IMR-90 (cell line): ENCODE results near the gene PRH1. TPM values are rescaled to one million over a fixed set of nuclear protein-coding genes. Genes with fewer than 3 reads are reported as not detected.

Experiments
- ATAC-seq: fragments of 200-7000 bp; cut with Tn5 transposase; 2 replicates; pipeline ENCODE4 v1.9.1; 2020; ENCODE audit warnings: low read depth, mild to moderate bottlenecking, moderate library complexity
- BruUV-seq: library from RNA; stranded (reverse); fragments of 400-500 nt; replicated peaks from 2 replicates; lab custom pipeline; 2021; lab: Mats Ljungman, UMichigan
- CTCF ChIA-PET: fragments of 300-600 bp; formaldehyde crosslinking; extraction: SDS; loops from one replicate; lab custom pipeline; 2021; ENCODE audit warnings: antibody characterized with exemption; lab: Yijun Ruan, JAX
- POLR2A ChIA-PET: fragments of 300-600 bp; sonication (Branson Sonifier 250); formaldehyde crosslinking; loops from one replicate; lab custom pipeline; 2022; ENCODE audit warnings: antibody characterized with exemption; ENCODE audit not compliant: unreplicated experiment; lab: Charles Lee
- DNase-seq: peaks from one replicate; pipeline ENCODE4 v3.0.0; 2013
- H2AFZ ChIP-seq: replicated peaks from 2 replicates; pipeline ENCODE3; 2013; ENCODE audit warnings: low read length, mild to moderate bottlenecking; ENCODE audit not compliant: poor library complexity
- H2AK5ac ChIP-seq: 2 replicates; pipeline ENCODE4 v1.6.1; 2013; ENCODE audit warnings: low read depth, low read length, inconsistent platforms
- H2AK9ac ChIP-seq: replicated peaks from 2 replicates; pipeline ENCODE3; 2013; ENCODE audit warnings: mild to moderate bottlenecking, low read depth, low read length, moderate library complexity; ENCODE audit not compliant: poor library complexity
- H2BK120ac ChIP-seq: 2 replicates; pipeline ENCODE4 v1.6.1; 2013; ENCODE audit warnings: low read depth, low read length, inconsistent platforms
- H2BK15ac ChIP-seq: 3 replicates; pipeline ENCODE4 v1.6.1; 2013; ENCODE audit warnings: low read depth, low read length, inconsistent platforms
- H2BK20ac ChIP-seq: 2 replicates; pipeline ENCODE4 v1.6.1; 2013; ENCODE audit warnings: low read depth, mild to moderate bottlenecking, inconsistent platforms, low read length, moderate library complexity
- H2BK5ac ChIP-seq: 2 replicates; pipeline ENCODE4 v1.6.1; 2013; ENCODE audit warnings: mild to moderate bottlenecking, low read depth, low read length, inconsistent platforms; ENCODE audit not compliant: poor library complexity, severe bottlenecking
- H3K14ac ChIP-seq: replicated peaks from 2 replicates; pipeline ENCODE4 v1.6.1; 2013; ENCODE audit warnings: low read depth, low read length, inconsistent platforms
- H3K18ac ChIP-seq: 2 replicates; pipeline ENCODE4 v1.6.1; 2013; ENCODE audit warnings: low read depth, low read length, control low read depth
- H3K23ac ChIP-seq: 2 replicates; pipeline ENCODE4 v1.6.1; 2013; ENCODE audit warnings: low read depth, low read length, inconsistent platforms
- H3K27ac ChIP-seq: 2 replicates; pipeline ENCODE4 v1.5.1; 2013; ENCODE audit warnings: mild to moderate bottlenecking, control low read depth, low read length; ENCODE audit not compliant: insufficient read depth
- H3K27me3 ChIP-seq: 2 replicates; pipeline ENCODE4 v1.6.1; 2013; ENCODE audit warnings: low read length; ENCODE audit not compliant: control insufficient read depth, insufficient read depth
- H3K36me3 ChIP-seq: 2 replicates; pipeline ENCODE4 v1.6.1; 2013; ENCODE audit warnings: low read length, mixed read lengths; ENCODE audit not compliant: control insufficient read depth, insufficient read depth
- H3K4ac ChIP-seq: 2 replicates; pipeline ENCODE4 v1.6.1; 2013; ENCODE audit warnings: low read depth, low read length, inconsistent platforms
- H3K4me1 ChIP-seq: 2 replicates; pipeline ENCODE4 v1.6.1; 2013; ENCODE audit warnings: low read length, mixed read lengths; ENCODE audit not compliant: control insufficient read depth, insufficient read depth
- H3K4me2 ChIP-seq: 2 replicates; pipeline ENCODE4 v1.6.1; 2013; ENCODE audit warnings: low read depth, mild to moderate bottlenecking, control low read depth, low read length, moderate library complexity
- H3K4me3 ChIP-seq: 2 replicates; pipeline ENCODE4 v1.5.1; 2013; ENCODE audit warnings: low read depth, mild to moderate bottlenecking, control low read depth, low read length, moderate library complexity; ENCODE audit not compliant: insufficient read depth
- H3K56ac ChIP-seq: 2 replicates; pipeline ENCODE4 v1.6.1; 2013; ENCODE audit warnings: low read length, inconsistent platforms; ENCODE audit not compliant: insufficient read depth; ENCODE audit errors: extremely low read depth
- H3K79me1 ChIP-seq, 2 experiments: 2 replicates each; pipeline ENCODE4 v1.6.1; 2013; ENCODE audit warnings: low read length in 2 of 2, inconsistent platforms in 1 of 2, low read depth in 1 of 2
- H3K9ac ChIP-seq: 2 replicates; pipeline ENCODE4 v1.6.1; 2013; ENCODE audit warnings: low read depth, low read length, control low read depth
- H3K9me1 ChIP-seq: 2 replicates; pipeline ENCODE4 v1.6.1; 2013; ENCODE audit warnings: low read length, inconsistent platforms; ENCODE audit not compliant: insufficient read depth
- H3K9me3 ChIP-seq: 2 replicates; pipeline ENCODE4 v1.6.1; 2013; ENCODE audit warnings: low read length; ENCODE audit not compliant: control insufficient read depth, insufficient read depth
- H4K20me1 ChIP-seq: 2 replicates; pipeline ENCODE4 v1.6.1; 2013; ENCODE audit warnings: low read length, inconsistent platforms; ENCODE audit not compliant: insufficient read depth
- H4K5ac ChIP-seq: 2 replicates; pipeline ENCODE4 v1.6.1; 2013; ENCODE audit warnings: mild to moderate bottlenecking, low read depth, low read length, control low read depth
- H4K8ac ChIP-seq, 2 experiments: 2 replicates each; pipeline ENCODE4 v1.6.1; 2013; ENCODE audit warnings: low read depth in 2 of 2, low read length in 2 of 2, control low read depth in 1 of 2, inconsistent platforms in 1 of 2
- H4K91ac ChIP-seq: 2 replicates; pipeline ENCODE4 v1.6.1; 2013; ENCODE audit warnings: low read depth, low read length, inconsistent platforms; ENCODE audit not compliant: insufficient read depth
- BHLHE40 ChIP-seq: fragments of 150-350 bp; IDR thresholded peaks from 2 replicates; pipeline ENCODE4 v1.6.1; 2016; ENCODE audit warnings: mild to moderate bottlenecking, low read depth, low read length
- CHD1 ChIP-seq: IDR thresholded peaks from 2 replicates; pipeline ENCODE4 v1.6.1; 2012; ENCODE audit warnings: low read depth, low read length, improper control_type of control experiment
- FOS ChIP-seq: fragments of 150-350 bp; IDR thresholded peaks from 2 replicates; pipeline ENCODE4 v1.6.1; 2016; ENCODE audit warnings: low read depth, low read length
- MAFK ChIP-seq: IDR thresholded peaks from 2 replicates; pipeline ENCODE4 v1.6.1; 2012; ENCODE audit warnings: low read depth, low read length, improper control_type of control experiment
- MAZ ChIP-seq: IDR thresholded peaks from 2 replicates; pipeline ENCODE4 v1.6.1; 2012; ENCODE audit warnings: low read depth, mild to moderate bottlenecking, low read length, improper control_type of control experiment, moderate library complexity, borderline replicate concordance
- MXI1 ChIP-seq: IDR thresholded peaks from 2 replicates; pipeline ENCODE4 v1.6.1; 2012; ENCODE audit warnings: low read depth, mild to moderate bottlenecking, low read length, moderate library complexity, borderline replicate concordance
- NFE2L2 ChIP-seq: fragments of 150-350 bp; IDR thresholded peaks from 2 replicates; pipeline ENCODE4 v1.6.1; 2016; ENCODE audit warnings: low read depth, mild to moderate bottlenecking, low read length
- POLR2A ChIP-seq: IDR thresholded peaks from 2 replicates; pipeline ENCODE4 v1.6.1; 2012; ENCODE audit warnings: mild to moderate bottlenecking, low read depth, low read length
- RCOR1 ChIP-seq: IDR thresholded peaks from 2 replicates; pipeline ENCODE4 v1.6.1; 2012; ENCODE audit warnings: mild to moderate bottlenecking, low read length, improper control_type of control experiment; ENCODE audit not compliant: insufficient replicate concordance
- RFX5 ChIP-seq: IDR thresholded peaks from 2 replicates; pipeline ENCODE4 v1.8.0; 2012; ENCODE audit warnings: low read depth, mild to moderate bottlenecking, low read length, moderate library complexity
- SMC3 ChIP-seq: fragments of 150-350 bp; IDR thresholded peaks from 2 replicates; pipeline ENCODE4 v1.6.1; 2016; ENCODE audit warnings: low read depth, mild to moderate bottlenecking, antibody characterized with exemption, low read length, moderate library complexity
- WGBS, 2 experiments: methylation state at CpG; one replicate each; pipeline versions ENCODE4 v1.1.5 to v1.1.7; 2013; ENCODE audit warnings: missing lambda C conversion rate in 2 of 2; ENCODE audit not compliant: insufficient read length in 1 of 2; ENCODE audit errors: extremely low coverage in 2 of 2; 5-methylcytosine and 5-hydroxymethylcytosine counted together
- dilution Hi-C: fragments of 300-500 bp; cut with HindIII; formaldehyde crosslinking; loops from one replicate; pipeline ENCODE4 v1.14.3; 2018; ENCODE audit warnings: low sequenced_read_pairs; ENCODE audit not compliant: unreplicated experiment
- in situ Hi-C: fragments of 300-500 bp; cut with MboI; formaldehyde crosslinking; loops from 3 replicates; pipeline ENCODE4 v1.14.3; 2019; ENCODE audit warnings: low sequenced_read_pairs, inconsistent platforms, mixed read lengths
- intact Hi-C: fragments of 100-400 bp; cut with micrococcal nuclease; formaldehyde crosslinking; loops from 2 replicates; pipeline ENCODE4 v1.10.0; 2022
- polyA plus RNA-seq, 3 experiments: library from polyadenylated mRNA; depleted of rRNA; stranded (reverse); fragments of >200 nt; gene quantifications; 2 replicates each; pipeline ENCODE4 v1.2.3, GENCODE V29; 2012; ENCODE audit warnings: low replicate concordance in 1 of 3
- total RNA-seq: library from RNA; depleted of rRNA; stranded (reverse); fragments of >200 nt; gene quantifications from 2 replicates; pipeline ENCODE4 v1.2.3, GENCODE V29; 2012
- TF ChIP-seq, protein P1 (sequence below): fragments of 150-350 bp; IDR thresholded peaks from 2 replicates; pipeline ENCODE4 v1.6.1; 2017; ENCODE audit warnings: mild to moderate bottlenecking, antibody characterized with exemption, low read length, low read depth

The PRH1 gene
- total and polyA plus RNA-seq, 2 of the 4 experiments (the other 2 are of a cell fraction) = 3.0 to 18.8 TPM

DNA sequence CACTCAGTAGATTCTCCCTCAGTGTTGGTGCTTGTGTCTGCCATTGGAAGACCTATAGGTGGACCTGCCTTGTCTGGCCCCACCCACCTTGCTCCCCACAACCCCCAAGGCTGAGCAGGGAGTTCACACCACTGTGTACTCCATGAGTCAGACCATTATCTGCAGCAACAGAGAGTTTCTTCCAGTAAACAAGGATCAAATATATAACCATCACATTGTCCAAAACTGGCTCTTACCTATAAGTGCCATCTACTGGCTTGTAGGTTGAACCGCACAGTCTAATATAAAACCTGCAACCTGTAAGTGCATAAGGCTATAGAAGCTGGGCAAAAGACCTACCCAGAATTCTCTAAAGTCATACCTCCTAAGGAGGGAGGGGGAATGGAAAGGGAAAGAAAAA is 17.4 kb upstream of the PRH1 start:
- no CpG with 5 or more reads among the region's 1 CpG for WGBS, 2 experiments
- Histone ChIP-seq H3K36me3 (no peaks in the 10 kb centered on the region), H3K27me3 (no peaks in the 10 kb centered on the region), H2BK120ac (no peak overlapping the region), H3K9me3 (no peaks in the 10 kb centered on the region), H3K4me2 (no peak overlapping the region), H3K4me3 (no peak overlapping the region), H4K5ac (no peak overlapping the region), H2AK9ac (no peak overlapping the region), H3K56ac (no peak overlapping the region), H3K14ac (no peak overlapping the region), H3K23ac (no peak overlapping the region), H3K4me1 (no peaks in the 10 kb centered on the region), H4K20me1 (no peaks in the 10 kb centered on the region), H3K27ac (no peak overlapping the region), H3K9me1 (no peaks in the 10 kb centered on the region), H3K9ac (no peak overlapping the region), H2AFZ (no peak overlapping the region), H4K8ac (no peak overlapping the region), H4K91ac (no peak overlapping the region), H2BK20ac (no peak overlapping the region), H3K18ac (no peak overlapping the region), H2AK5ac (no peak overlapping the region), H2BK15ac (no peak overlapping the region), H3K79me1 (peaks cover 0 to 7% of the 10 kb centered on the region in 2 experiments; a peak in 1 of 4 replicates), H3K4ac (no peak overlapping the region), H2BK5ac (no peak overlapping the region)
- DNase-seq (no peak), ATAC-seq (no peak)
- ChIA-PET POLR2A (no interaction called here), CTCF (no interaction called here)
- no TSS peak for BruUV-seq
- no peak for TF ChIP-seq MAZ
- no peak for TF ChIP-seq RCOR1
- no peak for TF ChIP-seq MXI1
- TF ChIP-seq BHLHE40 = no peak
- no peak for TF ChIP-seq SMC3
- TF ChIP-seq CHD1 = no peak
- TF ChIP-seq NFE2L2 = no peak
- TF ChIP-seq FOS = no peak
- TF ChIP-seq POLR2A = no peak
- no peak for TF ChIP-seq MAFK
- TF ChIP-seq, protein P1, sequence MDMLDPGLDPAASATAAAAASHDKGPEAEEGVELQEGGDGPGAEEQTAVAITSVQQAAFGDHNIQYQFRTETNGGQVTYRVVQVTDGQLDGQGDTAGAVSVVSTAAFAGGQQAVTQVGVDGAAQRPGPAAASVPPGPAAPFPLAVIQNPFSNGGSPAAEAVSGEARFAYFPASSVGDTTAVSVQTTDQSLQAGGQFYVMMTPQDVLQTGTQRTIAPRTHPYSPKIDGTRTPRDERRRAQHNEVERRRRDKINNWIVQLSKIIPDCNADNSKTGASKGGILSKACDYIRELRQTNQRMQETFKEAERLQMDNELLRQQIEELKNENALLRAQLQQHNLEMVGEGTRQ = no peak
- TF ChIP-seq RFX5 = no peak
- intact Hi-C loops (no loop called here), in situ Hi-C loops (no loop called here), dilution Hi-C loops (no loop called here)
